Breast epithelium (tissue), 4 donors: Measurements from ENCODE around the gene CTAG1B. TPM values are rescaled to one million over a fixed set of nuclear protein-coding genes. Genes with fewer than 3 reads are reported as not detected.
A peak's percentile ranks its signal among the peaks of the same experiment; 100 is the strongest.
"Not testable (repeated sequence)": the region's sequence is repeated elsewhere in the genome, so short reads cannot be mapped to it uniquely, and the experiment has no call there.

Source experiments
- DNase-seq, 2 donors: peaks; one replicate each; pipeline ENCODE4 v3.0.0-alpha.2; 2019; ENCODE audit warnings: low spot score in 2 of 2
- H3K27ac ChIP-seq, 2 donors: fragments of 200-600 bp; sonication (generic) in 1 of 2; one replicate each; pipeline ENCODE4 v1.5.1; 2016 to 2019; ENCODE audit warnings: mild to moderate bottlenecking in 1 of 2
- H3K27me3 ChIP-seq, 2 donors: fragments of 200-600 bp; sonication (generic) in 1 of 2; one replicate each; pipeline versions ENCODE4 v1.5.1 to v1.6.0; 2017 to 2019; ENCODE audit warnings: control low read depth in 1 of 2, mild to moderate bottlenecking in 1 of 2
- H3K36me3 ChIP-seq: fragments of 200-600 bp; one replicate; pipeline ENCODE4 v1.5.1; 2019
- H3K4me1 ChIP-seq, 2 donors: fragments of 200-600 bp; sonication (generic); one replicate each; pipeline ENCODE4 v1.5.1; 2016 to 2019; ENCODE audit warnings: control low read depth in 1 of 2
- H3K4me3 ChIP-seq, 3 donors: fragments of 200-600 bp; sonication (generic); 1 replicate in 2 of 3; 2 replicates in 1 of 3; pipeline ENCODE4 v1.5.1; 2016 to 2019; ENCODE audit warnings: mild to moderate bottlenecking in 3 of 3, moderate library complexity in 2 of 3
- H3K9me3 ChIP-seq, 2 donors: fragments of 200-600 bp; sonication (generic) in 1 of 2; one replicate each; pipeline ENCODE4 v1.5.1; 2016 to 2019; ENCODE audit warnings: control low read depth in 1 of 2
- POLR2A ChIP-seq: fragments of 450-650 bp; IDR thresholded peaks from one replicate; pipeline ENCODE4 v1.6.1; 2016; ENCODE audit warnings: antibody characterized with exemption, mild to moderate bottlenecking, moderate library complexity
- POLR2AphosphoS5 ChIP-seq, 3 donors: sonication (generic); formaldehyde crosslinking; IDR thresholded peaks; one replicate each; pipeline ENCODE4 v1.6.1; 2017; ENCODE audit warnings: antibody characterized with exemption in 3 of 3
- intact Hi-C: fragments of 100-400 bp; cut with DNase I; formaldehyde crosslinking; loops from one replicate; pipeline ENCODE4 v1.15.1; 2023; ENCODE audit warnings: low total_unique reads
- total RNA-seq, 3 donors: library from RNA; depleted of rRNA; stranded (reverse); fragments of >200 nt; gene quantifications; one replicate each; pipeline ENCODE4 v1.1.0, GENCODE V29; 2016
- TF ChIP-seq, protein P1 (sequence below), 3 donors: fragments of 450-650 bp; IDR thresholded peaks; one replicate each; pipeline ENCODE4 v1.5.1; 2016 to 2017; ENCODE audit warnings: antibody characterized with exemption in 3 of 3, mild to moderate bottlenecking in 3 of 3, moderate library complexity in 3 of 3

Gene CTAG1B
- total RNA-seq, 3 donors from 2014 or later = 2.3 TPM; not detected in 2

DNA sequence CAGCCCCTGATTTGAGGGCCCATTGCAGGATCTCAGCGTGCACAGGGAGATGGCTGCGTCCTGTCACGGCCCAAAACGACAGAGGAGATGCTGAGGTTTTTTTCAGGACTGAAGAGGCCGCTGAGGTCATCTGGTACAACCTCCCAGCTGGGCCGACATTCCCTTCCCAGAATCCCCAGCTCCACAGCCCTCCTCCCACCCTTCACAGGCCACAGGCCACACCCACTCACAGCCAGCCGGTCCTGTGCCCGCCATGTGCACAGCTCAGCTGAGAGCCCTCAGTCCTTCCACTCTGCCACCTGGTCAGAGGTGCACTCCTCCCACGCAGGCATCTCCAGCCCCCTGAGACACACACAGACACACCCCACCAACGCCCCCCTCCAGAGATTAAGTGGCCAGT lies 22.7 kb upstream of the CTAG1B start:
- H3K27me3 ChIP-seq, H3K36me3 ChIP-seq, DNase-seq, H3K27ac ChIP-seq, H3K4me3 ChIP-seq, H3K4me1 ChIP-seq, intact Hi-C loops, H3K9me3 ChIP-seq: not testable (repeated sequence)

DNA sequence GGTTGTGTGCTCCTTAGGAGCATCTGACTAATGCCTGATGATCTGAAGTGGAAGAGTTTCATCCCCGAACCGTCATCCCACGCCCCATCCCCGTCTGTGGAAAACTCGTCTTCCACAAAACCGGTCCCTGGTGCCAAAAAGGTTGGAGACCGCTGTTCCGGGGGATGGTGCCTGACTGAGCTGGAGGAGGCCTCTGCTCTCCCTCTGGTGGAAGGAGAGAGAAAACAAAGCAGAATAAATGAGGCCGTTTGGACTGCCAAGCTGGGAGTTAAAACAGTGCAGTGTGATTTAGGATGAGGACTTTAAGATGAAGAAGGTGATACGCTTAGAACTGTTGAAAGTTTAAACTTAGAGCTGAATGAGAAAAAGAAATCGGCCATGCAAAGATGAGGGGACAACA lies 14.6 kb upstream of the CTAG1B start:
- H3K36me3 ChIP-seq, H3K27me3 ChIP-seq, DNase-seq, H3K4me1 ChIP-seq, H3K4me3 ChIP-seq, intact Hi-C loops, H3K9me3 ChIP-seq, H3K27ac ChIP-seq: not testable (repeated sequence)

DNA sequence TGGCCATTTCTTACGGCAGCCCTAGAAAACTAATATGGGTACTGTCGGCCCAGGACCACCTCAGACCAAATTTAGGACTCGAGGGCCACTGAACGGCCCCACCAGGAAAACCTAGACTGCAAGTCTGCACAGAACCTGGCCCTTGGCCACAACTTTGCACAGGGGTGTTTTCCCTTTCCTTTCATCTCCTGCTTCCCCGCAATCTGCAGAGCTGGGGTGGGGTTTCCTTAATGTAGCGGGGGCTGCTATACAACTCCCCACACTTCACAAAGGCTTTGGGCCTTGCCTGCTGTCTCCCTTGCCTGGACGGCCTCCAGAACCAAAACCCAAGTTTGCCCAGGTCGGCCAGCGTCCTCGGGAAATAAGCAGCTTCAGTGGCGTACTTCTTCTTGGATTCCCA lies 11.9 kb upstream of the CTAG1B start:
- H3K4me3 ChIP-seq, intact Hi-C loops, DNase-seq, H3K27me3 ChIP-seq, H3K9me3 ChIP-seq, H3K4me1 ChIP-seq, H3K36me3 ChIP-seq, H3K27ac ChIP-seq: not testable (repeated sequence)

DNA sequence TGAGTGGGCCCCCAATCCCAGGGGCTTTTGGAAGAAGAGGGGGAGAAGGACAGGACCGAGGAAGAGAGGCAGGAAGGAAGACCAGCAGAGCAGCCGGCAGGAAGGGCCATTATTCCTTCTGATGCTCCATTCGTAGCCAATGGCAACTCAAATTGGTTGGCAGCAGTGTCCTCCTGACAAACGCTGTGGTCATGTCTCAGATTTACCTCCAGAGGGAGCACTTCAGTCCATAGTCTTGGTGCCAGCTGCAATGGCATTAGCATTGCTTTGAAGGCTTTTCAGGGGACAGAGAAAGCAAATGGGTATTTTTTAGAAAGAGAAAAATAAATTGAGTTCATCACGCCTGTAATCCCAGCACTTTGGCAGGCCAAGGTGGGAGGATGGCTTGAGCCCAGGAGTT lies 9.9 kb upstream of the CTAG1B start:
- H3K36me3 ChIP-seq, H3K9me3 ChIP-seq, intact Hi-C loops, H3K4me3 ChIP-seq, H3K27me3 ChIP-seq, H3K27ac ChIP-seq, H3K4me1 ChIP-seq, DNase-seq: not testable (repeated sequence)

DNA sequence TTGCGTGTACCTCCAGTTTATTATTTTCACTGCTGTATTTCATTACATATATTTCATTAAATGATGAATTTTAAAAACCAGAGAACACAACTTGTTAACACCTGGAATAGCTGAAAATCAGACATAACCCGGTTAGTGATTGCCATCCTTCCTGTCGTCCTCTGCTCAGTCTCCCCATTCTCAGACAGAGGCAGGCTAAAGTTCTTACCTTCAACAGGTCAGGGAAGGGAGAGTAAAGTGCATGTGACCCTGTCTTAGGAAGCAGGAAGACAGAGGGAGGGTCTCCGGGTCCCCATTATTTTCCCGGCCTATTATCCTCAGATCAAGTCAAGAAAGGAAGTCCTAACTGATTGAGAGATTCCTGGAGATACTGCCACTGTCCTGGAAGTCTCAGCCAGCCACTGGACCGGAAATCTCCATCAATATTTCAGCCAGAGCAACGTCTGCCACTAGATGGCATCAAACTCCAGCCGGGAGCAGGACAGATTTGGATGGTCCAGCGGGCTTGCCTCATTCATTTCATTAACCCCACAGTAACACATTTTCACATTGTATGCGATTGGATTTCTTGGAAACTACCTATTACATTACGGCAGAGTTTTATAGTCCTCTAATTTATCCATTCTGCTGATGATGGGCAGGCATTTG lies 1.8 kb upstream of the CTAG1B start:
- H3K36me3 ChIP-seq, intact Hi-C loops, H3K27me3 ChIP-seq: not testable (repeated sequence)

DNA sequence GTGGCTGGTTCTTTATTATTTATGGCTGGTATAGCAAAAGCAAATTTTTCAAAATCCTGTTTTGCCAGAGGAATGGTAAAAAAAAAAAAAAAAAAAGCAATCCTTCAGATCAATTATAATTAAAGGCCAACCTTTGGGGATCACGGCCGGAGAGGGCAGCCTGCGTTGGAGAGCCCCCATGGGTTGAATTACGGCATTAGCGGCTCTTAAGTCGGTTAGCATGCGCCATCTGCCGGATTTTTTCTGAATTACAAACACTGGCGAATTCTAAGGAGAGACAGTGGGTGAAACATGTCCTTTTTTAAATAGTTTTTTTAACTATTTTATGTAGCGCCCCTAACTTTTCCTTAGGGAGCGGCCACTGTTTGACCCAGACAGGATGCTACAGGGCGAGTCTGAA lies 5.5 kb downstream of the CTAG1B start:
- H3K9me3 ChIP-seq, intact Hi-C loops, H3K4me3 ChIP-seq, DNase-seq, H3K27ac ChIP-seq, H3K36me3 ChIP-seq, H3K27me3 ChIP-seq, H3K4me1 ChIP-seq: not testable (repeated sequence)

More for the DNA sequence above, 1.8 kb upstream of the CTAG1B start:
- H3K27ac ChIP-seq, DNase-seq, H3K9me3 ChIP-seq, H3K4me1 ChIP-seq, H3K4me3 ChIP-seq: not testable (repeated sequence)

DNA sequence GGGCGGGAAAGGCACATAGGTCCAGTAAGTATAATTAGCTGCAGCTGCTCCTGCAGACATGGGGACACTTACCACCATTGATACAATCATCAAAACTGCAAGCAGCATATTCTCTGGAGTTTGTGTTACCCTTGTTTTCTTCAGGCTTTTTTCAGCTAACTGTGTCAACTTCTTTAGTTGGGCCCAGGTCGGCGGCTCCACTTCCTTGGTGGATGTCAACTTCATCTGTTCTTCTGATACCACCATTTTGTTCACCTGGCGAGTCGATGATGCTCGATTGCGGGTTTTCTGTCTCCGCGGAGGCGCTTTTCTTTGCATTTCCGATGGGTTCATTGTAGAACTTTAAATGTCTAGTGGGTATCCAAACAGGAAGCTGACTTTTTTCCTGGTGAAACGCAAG lies 7.9 kb downstream of the CTAG1B start:
- H3K27ac ChIP-seq, H3K27me3 ChIP-seq, H3K9me3 ChIP-seq, H3K36me3 ChIP-seq, H3K4me1 ChIP-seq, H3K4me3 ChIP-seq, intact Hi-C loops: not testable (repeated sequence)
- DNase-seq = peak in 1 of 2 donors; percentile 8

DNA sequence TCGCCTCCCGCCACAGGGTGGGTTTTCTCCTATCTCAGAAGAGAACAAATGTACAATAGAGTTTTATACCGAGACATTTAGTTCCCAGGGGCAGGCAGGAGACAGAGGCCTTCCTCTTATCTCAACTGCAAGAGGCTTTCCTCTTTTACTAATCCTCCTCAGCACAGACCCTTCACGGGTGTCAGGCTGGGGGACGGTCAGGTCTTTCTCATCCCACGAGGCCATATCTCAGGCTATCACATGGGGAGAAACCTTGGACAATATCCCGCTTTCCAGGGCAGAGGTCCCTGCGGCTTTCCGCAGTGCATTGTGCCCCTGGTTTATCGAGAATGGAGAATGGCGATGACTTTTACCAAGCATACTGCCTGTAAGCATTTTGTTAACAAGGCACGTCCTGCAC lies 10.3 kb downstream of the CTAG1B start:
- peak in 1 of 2 donors; percentile 7 for DNase-seq
- H3K27ac ChIP-seq, H3K4me1 ChIP-seq, H3K9me3 ChIP-seq, H3K27me3 ChIP-seq, H3K4me3 ChIP-seq, H3K36me3 ChIP-seq, intact Hi-C loops: not testable (repeated sequence)

DNA sequence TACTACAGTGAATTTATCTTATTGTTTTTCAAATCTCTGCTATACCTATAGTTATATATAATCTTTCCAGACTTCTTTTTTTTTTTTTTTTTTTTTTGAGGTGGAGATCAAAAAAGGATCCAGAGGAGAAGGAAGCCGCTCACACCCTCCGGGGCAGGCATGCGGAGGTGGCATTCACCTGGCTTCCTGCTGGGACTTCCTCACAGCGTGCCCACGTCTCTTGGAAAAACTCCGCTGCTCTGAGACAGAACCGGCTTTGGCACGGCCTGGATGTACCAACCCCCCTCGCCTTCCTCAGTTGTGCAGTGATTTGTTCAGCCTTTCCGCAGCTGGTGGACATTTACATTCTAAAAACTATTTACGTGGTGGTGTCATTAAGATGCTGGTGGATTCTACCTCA lies 11.1 kb downstream of the CTAG1B start:
- H3K27ac ChIP-seq, intact Hi-C loops, H3K4me1 ChIP-seq, H3K27me3 ChIP-seq, H3K4me3 ChIP-seq, H3K36me3 ChIP-seq, H3K9me3 ChIP-seq: not testable (repeated sequence)
- peak in 1 of 2 donors; percentile 17 for DNase-seq

DNA sequence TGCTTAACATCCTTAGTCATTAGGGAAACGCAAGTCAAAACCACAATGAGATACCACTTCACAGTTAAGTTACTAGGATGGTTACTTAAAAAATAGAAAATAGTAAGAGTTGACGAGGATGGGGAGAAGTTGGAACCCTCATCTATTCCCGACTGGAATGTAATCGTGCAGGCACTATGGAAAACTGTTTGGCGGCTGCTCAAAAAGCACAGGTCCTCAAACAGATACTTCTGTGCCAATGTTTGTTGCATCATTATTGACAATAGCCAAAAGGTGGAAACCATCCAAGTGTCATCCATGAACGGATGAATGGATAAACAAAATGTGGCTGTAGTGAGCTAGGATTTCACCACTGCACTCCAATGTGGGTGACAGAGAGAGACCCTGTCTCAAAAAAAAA lies 11.7 kb downstream of the CTAG1B start:
- Histone ChIP-seq H3K27me3 (peaks cover 0 to 12% of the 10 kb centered on the region in 2 donors), H3K4me1 (no peaks in the 10 kb centered on the region), H3K36me3 (no peaks in the 10 kb centered on the region), H3K4me3 (no peak overlapping the region), H3K27ac (no peak overlapping the region), H3K9me3 (no peaks in the 10 kb centered on the region)
- intact Hi-C loops = no loop called here
- TF ChIP-seq POLR2A (no peak), POLR2AphosphoS5 (IDR thresholded peaks at IDR 0.05) (no peak)
- TF ChIP-seq, protein P1, sequence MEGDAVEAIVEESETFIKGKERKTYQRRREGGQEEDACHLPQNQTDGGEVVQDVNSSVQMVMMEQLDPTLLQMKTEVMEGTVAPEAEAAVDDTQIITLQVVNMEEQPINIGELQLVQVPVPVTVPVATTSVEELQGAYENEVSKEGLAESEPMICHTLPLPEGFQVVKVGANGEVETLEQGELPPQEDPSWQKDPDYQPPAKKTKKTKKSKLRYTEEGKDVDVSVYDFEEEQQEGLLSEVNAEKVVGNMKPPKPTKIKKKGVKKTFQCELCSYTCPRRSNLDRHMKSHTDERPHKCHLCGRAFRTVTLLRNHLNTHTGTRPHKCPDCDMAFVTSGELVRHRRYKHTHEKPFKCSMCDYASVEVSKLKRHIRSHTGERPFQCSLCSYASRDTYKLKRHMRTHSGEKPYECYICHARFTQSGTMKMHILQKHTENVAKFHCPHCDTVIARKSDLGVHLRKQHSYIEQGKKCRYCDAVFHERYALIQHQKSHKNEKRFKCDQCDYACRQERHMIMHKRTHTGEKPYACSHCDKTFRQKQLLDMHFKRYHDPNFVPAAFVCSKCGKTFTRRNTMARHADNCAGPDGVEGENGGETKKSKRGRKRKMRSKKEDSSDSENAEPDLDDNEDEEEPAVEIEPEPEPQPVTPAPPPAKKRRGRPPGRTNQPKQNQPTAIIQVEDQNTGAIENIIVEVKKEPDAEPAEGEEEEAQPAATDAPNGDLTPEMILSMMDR (IDR thresholded peaks at IDR 0.05) = no peak
- peak in 1 of 2 donors; percentile 26 for DNase-seq
